NB4 (cell line): ENCODE data around the gene IGFBP5.

Experiments
- DNase-seq: peaks from one replicate; pipeline ENCODE4 v3.0.0; 2010; ENCODE audit warnings: low read depth
- H3K4me3 ChIP-seq: one replicate; pipeline ENCODE4 v1.5.1; 2011; ENCODE audit warnings: mild to moderate bottlenecking, low read depth, low read length, moderate library complexity
- MYC ChIP-seq: IDR thresholded peaks from 2 replicates; pipeline ENCODE4 v1.6.1; 2011; ENCODE audit warnings: low read depth, low read length
- POLR2A ChIP-seq: IDR thresholded peaks from 2 replicates; pipeline ENCODE4 v1.6.1; 2011; ENCODE audit warnings: mild to moderate bottlenecking; ENCODE audit not compliant: insufficient read length; ENCODE audit errors: extremely low read depth
- TF ChIP-seq, protein P1 (sequence below): IDR thresholded peaks from one replicate; pipeline ENCODE4 v1.5.1; 2012; ENCODE audit warnings: low read depth, low read length
- TF ChIP-seq, protein P2 (sequence below): IDR thresholded peaks from 2 replicates; pipeline ENCODE4 v1.6.1; 2011; ENCODE audit warnings: low read depth, low read length

The IGFBP5 gene

DNA sequence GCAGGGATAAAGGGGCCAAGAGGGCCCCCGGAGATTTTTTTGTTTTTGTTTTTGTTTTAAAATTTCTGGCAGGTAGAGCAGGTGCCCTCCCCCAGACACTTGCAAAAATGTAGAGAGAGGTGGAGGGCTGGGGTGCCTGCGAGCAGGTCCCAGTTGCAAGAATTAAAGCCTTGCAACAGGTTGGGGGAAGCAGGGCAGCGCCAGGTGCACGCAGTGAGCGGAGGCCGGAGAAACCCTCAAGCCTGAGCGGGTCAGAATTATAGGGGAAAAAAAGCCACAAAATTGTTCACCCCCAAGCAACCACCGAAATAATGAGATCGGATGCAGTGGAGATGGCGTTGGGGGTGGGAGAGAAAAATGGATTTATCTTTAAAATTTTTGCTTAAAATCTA lies 527 bp downstream of the IGFBP5 start:
- H3K4me3 ChIP-seq: no peak overlapping the region

DNA sequence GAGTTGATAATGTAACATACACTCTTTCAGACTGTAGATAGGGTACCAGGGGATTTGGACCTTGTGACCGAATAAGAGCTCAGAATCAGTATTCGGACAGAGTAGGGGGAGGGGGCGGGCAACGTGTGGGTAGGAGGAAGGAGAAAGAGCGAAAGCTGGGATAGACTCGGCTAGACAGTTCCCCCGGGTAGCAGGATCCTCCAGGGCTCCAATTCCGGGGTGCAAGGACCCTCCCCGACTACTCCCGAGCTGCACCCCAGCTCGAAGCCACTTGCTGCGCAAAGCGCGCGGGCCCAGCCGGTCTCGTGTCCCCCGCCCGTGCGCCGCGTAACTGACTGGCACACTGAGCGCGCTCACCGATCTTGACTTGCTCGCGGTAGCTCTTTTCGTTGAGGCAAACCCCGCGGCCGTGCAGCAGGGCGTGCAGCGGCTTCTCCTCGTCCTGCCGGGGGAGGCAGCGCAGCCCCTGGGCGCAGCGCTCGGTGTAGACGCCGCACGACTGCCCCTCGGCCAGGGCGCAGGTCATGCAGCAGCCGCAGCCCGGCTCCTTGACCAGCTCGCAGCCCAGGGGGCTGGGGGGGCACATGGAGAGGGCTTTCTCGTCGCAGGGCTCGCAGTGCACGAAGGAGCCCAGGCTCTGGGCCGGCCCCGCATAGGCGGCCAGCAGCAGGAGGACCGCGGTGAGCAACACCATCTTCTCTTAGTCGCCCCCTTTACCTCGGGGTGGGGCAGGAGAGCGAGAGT lies 1.1 kb downstream of the IGFBP5 start:
- no peak overlapping the region for H3K4me3 ChIP-seq

More for the DNA sequence above, 527 bp downstream of the IGFBP5 start:
- no peak for TF ChIP-seq MYC
- TF ChIP-seq, protein P1, sequence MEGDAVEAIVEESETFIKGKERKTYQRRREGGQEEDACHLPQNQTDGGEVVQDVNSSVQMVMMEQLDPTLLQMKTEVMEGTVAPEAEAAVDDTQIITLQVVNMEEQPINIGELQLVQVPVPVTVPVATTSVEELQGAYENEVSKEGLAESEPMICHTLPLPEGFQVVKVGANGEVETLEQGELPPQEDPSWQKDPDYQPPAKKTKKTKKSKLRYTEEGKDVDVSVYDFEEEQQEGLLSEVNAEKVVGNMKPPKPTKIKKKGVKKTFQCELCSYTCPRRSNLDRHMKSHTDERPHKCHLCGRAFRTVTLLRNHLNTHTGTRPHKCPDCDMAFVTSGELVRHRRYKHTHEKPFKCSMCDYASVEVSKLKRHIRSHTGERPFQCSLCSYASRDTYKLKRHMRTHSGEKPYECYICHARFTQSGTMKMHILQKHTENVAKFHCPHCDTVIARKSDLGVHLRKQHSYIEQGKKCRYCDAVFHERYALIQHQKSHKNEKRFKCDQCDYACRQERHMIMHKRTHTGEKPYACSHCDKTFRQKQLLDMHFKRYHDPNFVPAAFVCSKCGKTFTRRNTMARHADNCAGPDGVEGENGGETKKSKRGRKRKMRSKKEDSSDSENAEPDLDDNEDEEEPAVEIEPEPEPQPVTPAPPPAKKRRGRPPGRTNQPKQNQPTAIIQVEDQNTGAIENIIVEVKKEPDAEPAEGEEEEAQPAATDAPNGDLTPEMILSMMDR: no peak
- TF ChIP-seq, protein P2, sequence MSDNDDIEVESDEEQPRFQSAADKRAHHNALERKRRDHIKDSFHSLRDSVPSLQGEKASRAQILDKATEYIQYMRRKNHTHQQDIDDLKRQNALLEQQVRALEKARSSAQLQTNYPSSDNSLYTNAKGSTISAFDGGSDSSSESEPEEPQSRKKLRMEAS: no peak
- no peak for TF ChIP-seq POLR2A
- DNase-seq: no peak

DNA sequence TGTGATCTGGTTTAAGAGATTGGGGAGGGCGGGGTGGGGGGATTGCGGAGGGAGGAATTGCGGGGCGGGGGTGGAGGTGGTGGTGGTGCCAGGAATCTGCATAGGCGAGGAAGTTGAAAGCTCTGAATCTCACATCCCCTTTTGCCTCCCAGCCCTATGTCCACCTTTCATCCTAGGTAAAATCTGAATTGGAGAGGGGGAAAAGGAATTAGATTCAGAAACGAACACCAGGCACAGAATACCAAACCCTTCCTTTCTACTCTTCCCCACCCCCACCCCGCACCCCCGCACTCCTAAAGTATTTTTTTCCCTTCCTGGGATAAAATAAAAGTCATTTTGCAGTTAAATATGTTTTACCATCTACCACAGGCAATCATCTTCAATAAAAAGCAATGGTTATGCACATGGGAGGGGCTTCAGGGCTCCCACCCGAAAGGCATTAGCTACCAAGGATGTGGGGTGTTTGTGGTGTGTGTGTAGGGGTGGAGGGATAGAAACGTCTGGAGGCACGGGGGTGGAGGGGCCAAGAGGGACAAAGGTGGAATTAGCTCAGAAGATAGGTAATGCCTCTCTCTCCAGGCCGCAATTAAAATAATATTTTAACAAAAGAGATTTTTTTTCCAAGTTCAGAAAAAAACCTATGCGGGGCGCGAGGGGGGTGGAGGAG lies 1.8 kb downstream of the IGFBP5 start:
- DNase-seq: no peak
- TF ChIP-seq MYC (no peak), POLR2A (no peak)
- TF ChIP-seq, protein P2: no peak
- TF ChIP-seq, protein P1: no peak
- H3K4me3 ChIP-seq: no peak overlapping the region

More for the DNA sequence above, 1.1 kb downstream of the IGFBP5 start:
- peak; percentile 46 for DNase-seq
- TF ChIP-seq, protein P1: no peak
- TF ChIP-seq MYC (no peak), POLR2A (no peak)
- TF ChIP-seq, protein P2: no peak

DNA sequence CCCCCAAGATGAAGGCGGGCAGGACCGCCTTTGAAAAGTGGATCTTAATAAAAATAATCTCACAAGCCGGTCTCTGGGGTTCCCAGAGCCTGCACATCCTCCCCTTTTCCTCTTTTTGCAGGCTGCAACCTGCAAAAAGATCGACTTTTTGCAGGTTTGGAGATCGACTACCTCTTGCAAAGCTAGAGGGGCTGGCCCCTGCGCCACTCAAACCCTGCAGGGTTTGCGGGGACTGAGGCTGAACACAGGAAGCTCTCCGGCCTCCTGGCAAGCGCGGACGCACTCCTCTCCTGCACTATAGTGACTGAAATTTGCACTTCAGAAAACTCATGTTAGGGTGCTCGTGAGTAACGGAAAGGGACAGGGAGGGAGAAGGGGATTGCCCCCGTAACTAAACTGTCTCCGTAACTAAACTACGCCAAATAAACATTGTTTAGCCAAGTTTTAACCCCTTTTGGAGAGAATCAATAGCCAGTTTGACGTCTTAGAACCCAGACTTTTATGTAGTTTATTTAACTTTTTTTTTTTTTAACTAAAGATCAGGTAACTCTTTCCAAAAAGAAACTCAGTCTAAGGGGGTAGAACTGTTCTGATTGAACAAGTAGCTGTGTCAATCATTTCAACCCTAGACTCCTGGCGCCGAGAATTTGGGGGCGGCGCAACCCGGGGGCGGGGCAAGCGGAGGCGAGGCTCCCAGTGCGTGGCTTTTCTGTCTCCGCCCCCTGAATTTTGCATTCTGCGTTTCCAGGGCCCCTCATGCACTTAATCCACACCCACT lies 2.5 kb downstream of the IGFBP5 start:
- peak; percentile 63 for DNase-seq
- TF ChIP-seq POLR2A (no peak), MYC (no peak)
- TF ChIP-seq, protein P2: no peak
- TF ChIP-seq, protein P1: no peak
- H3K4me3 ChIP-seq: peak overlapping the region; percentile 37

DNA sequence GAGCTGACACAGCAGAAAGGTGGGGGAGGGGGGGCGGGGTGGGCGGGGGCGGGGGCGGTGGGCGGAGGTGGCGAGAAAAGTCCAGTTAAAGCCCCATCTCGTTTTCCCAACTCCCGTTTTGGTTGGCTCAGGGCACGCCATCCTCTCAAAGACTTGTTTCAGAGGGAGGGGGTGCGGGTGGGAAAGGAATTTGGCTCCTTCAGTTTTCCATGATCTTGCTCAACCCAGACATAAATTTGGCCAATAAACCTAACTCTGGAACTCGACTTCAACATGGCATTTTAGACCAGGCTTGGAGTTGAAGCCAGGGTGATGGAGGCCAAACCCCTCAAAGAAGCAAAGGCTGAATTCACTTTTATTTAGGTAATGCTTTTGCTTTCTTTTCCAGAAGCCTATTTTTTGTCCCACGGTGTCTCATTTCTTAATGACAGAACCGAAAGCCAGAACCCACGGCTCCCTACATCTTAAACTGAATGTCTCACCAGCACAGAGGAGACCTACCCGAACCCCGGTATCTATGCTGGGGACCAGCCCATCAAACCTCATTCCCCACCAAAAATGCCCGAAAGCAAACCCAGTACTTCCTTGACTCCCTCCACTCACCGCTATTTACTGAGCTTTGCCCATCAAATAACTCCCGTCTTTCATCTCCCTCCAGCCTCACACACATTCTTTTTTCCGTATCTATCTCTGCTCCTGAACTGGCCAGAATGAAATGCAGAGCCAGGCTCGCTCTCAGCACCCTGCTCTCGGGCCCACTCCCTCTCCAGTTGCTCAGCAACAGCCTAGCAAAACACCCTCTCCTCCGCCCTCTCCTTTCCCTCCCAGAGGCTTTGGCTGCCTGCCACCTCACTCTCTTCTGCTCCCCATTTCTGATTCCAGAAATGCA lies 4.3 kb downstream of the IGFBP5 start:
- TF ChIP-seq, protein P1: no peak
- TF ChIP-seq MYC (no peak), POLR2A (no peak)
- TF ChIP-seq, protein P2: no peak
- DNase-seq: peak; percentile 28
- H3K4me3 ChIP-seq: no peak overlapping the region
